Kidney (tissue), 14 donors: ENCODE measurements around the gene LEAP2. TPM values are rescaled to one million over a fixed set of nuclear protein-coding genes. Genes with fewer than 3 reads are reported as not detected.

Source experiments
- DNase-seq, 5 donors: peaks; one replicate each; pipeline ENCODE4 v3.0.0-alpha.2; 2013 to 2020
- FAIRE-seq: peaks from 2 replicates; lab custom pipeline; 2012; peaks lifted over from hg19 to GRCh38; lab: Jason Lieb, UNC
- H3K27ac ChIP-seq, 2 donors: one replicate each; pipeline ENCODE4 v1.7.0; 2013; ENCODE audit warnings: low read depth in 2 of 2, low read length in 2 of 2, inconsistent platforms in 1 of 2
- H3K27me3 ChIP-seq: one replicate; pipeline ENCODE4 v1.7.1; 2013; ENCODE audit warnings: low read length, inconsistent platforms; ENCODE audit not compliant: control insufficient read depth, insufficient read depth
- H3K36me3 ChIP-seq, 3 donors: one replicate each; pipeline versions ENCODE4 v1.7.0 to v1.7.1; 2013; ENCODE audit warnings: low read length in 3 of 3, control low read depth in 1 of 3, inconsistent platforms in 1 of 3; ENCODE audit not compliant: insufficient read depth in 3 of 3, control insufficient read depth in 2 of 3
- H3K4me1 ChIP-seq, 3 donors: one replicate each; pipeline versions ENCODE4 v1.7.0 to v1.7.1; 2013; ENCODE audit warnings: low read length in 3 of 3, inconsistent platforms in 1 of 3, low read depth in 1 of 3; ENCODE audit not compliant: control insufficient read depth in 2 of 3, insufficient read depth in 2 of 3
- H3K4me3 ChIP-seq, 3 donors: one replicate each; pipeline versions ENCODE4 v1.7.0 to v1.8.1; 2013; ENCODE audit warnings: low read length in 3 of 3, control low read depth in 1 of 3, inconsistent platforms in 1 of 3
- H3K9ac ChIP-seq, 3 donors: one replicate each; pipeline versions ENCODE4 v1.7.0 to v1.7.1; 2013; ENCODE audit warnings: low read length in 3 of 3, control low read depth in 1 of 3, inconsistent platforms in 1 of 3
- H3K9me3 ChIP-seq, 3 donors: one replicate each; pipeline versions ENCODE4 v1.7.0 to v1.7.1; 2013; ENCODE audit warnings: low read length in 3 of 3, control low read depth in 1 of 3, inconsistent platforms in 1 of 3; ENCODE audit not compliant: control insufficient read depth in 2 of 3, insufficient read depth in 1 of 3
- CTCF ChIP-seq: IDR thresholded peaks from 3 replicates; pipeline ENCODE4 v1.5.1; 2012; ENCODE audit warnings: mild to moderate bottlenecking, moderate library complexity, borderline replicate concordance; ENCODE audit not compliant: insufficient read depth; ENCODE audit errors: extremely low read depth
- intact Hi-C: fragments of 100-400 bp; cut with DNase I; formaldehyde crosslinking; loops from one replicate; pipeline ENCODE4 v1.11.1; 2022
- polyA plus RNA-seq: library from polyadenylated mRNA; stranded (reverse); fragments of 350-450 nt; fragmentation: Illumina TruSeq; extraction: RNeasy Lipid Tissue Mini Kit (QIAGEN cat#74804); gene quantifications from one replicate; pipeline ENCODE4 v1.2.3, GENCODE V29; 2014; ENCODE audit warnings: low read depth, low replicate concordance; ENCODE audit not compliant: insufficient read depth
- total RNA-seq: library from RNA; stranded (reverse); fragmentation: NEBNext Ultra II Directional; extraction: Animal tissue kit (Norgen Biotek cat#: 25700); gene quantifications from one replicate; pipeline ENCODE4 v1.2.1, GENCODE V29; 2021
- donor health status: control.
- donor health status: control.
- donor health status: control.
- donor health status: control.
- donor health status: control.
- donor health status: DM: yes; HTN: yes; CAD: no.
- donor health status: Normal renal cell carcinoma (clear cell type).

LEAP2 gene
- total and polyA plus RNA-seq, 2 donors from 2014 or later, result 1.5 to 6.9 TPM

- H3K27me3 ChIP-seq, result peaks cover 2% of the 10 kb centered on the region
- FAIRE-seq (no peak), DNase-seq (peak in 1 of 5 donors; percentile 34)
- intact Hi-C loops, result no loop called here
- no peak overlapping the region for H3K4me3 ChIP-seq
- no peak overlapping the region for H3K27ac ChIP-seq
- H3K9me3 ChIP-seq, result no peaks in the 10 kb centered on the region
- H3K4me1 ChIP-seq, result peaks cover 0 to 15% (median 5%) of the 10 kb centered on the region in 3 donors
- H3K9ac ChIP-seq, result no peak overlapping the region
- no peaks in the 10 kb centered on the region for H3K36me3 ChIP-seq
- no peak for TF ChIP-seq CTCF
These were observed 45.4 kb upstream of the LEAP2 start for GRCh38 chr5:132827943-132828673.

- Histone ChIP-seq H3K4me1 (peaks cover 0 to 12% (median 5%) of the 10 kb centered on the region in 3 donors), H3K9me3 (no peaks in the 10 kb centered on the region), H3K27me3 (peaks cover 2% of the 10 kb centered on the region), H3K4me3 (peak overlapping the region; percentile 44 to 77 (median 49)), H3K27ac (no peak overlapping the region), H3K9ac (peak overlapping the region in 2 of 3 donors; percentile 11 to 55), H3K36me3 (no peaks in the 10 kb centered on the region)
- no peak for DNase-seq
- no peak for FAIRE-seq
- TF ChIP-seq CTCF, result no peak
- intact Hi-C loops, result no loop called here
These were observed 44.5 kb upstream of the LEAP2 start for GRCh38 chr5:132828846-132829494.

- FAIRE-seq (no peak), DNase-seq (peak; percentile 81 to 94 (median 88))
- TF ChIP-seq CTCF, result peak; percentile 85
- peaks cover 2% of the 10 kb centered on the region for H3K27me3 ChIP-seq
- H3K36me3 ChIP-seq, result no peaks in the 10 kb centered on the region
- H3K9ac ChIP-seq, result peak overlapping the region in 2 of 3 donors; percentile 60 to 73
- intact Hi-C loops, result no loop called here
- H3K9me3 ChIP-seq, result no peaks in the 10 kb centered on the region
- peaks cover 0 to 12% (median 5%) of the 10 kb centered on the region in 3 donors for H3K4me1 ChIP-seq
- H3K4me3 ChIP-seq, result peak overlapping the region; percentile 44 to 77 (median 49)
- H3K27ac ChIP-seq, result peak overlapping the region; percentile 75 to 76
These were observed 43.6 kb upstream of the LEAP2 start for GRCh38 chr5:132829742-132830435.
